ENCODE results near the gene KIF5A.
"Not testable (repeated sequence)": the region's sequence is repeated elsewhere in the genome, so short reads cannot be mapped to it uniquely, and the experiment has no call there.

KIF5A gene

GRCh38 chr12:57554897-57555296 is 5.1 kb downstream of the KIF5A start:
- DNase-seq (no peak), ATAC-seq (no peak)

- DNase-seq (no peak), ATAC-seq (no peak)
Observed at GRCh38 chr12:57558864-57559263, 9.0 kb downstream of the KIF5A start.

- ATAC-seq = no peak
- no peak for DNase-seq
Observed at GRCh38 chr12:57560516-57560915, 10.7 kb downstream of the KIF5A start.

- ATAC-seq, DNase-seq: not testable (repeated sequence)
Observed at GRCh38 chr12:57561117-57561516, 11.3 kb downstream of the KIF5A start.

DNA sequence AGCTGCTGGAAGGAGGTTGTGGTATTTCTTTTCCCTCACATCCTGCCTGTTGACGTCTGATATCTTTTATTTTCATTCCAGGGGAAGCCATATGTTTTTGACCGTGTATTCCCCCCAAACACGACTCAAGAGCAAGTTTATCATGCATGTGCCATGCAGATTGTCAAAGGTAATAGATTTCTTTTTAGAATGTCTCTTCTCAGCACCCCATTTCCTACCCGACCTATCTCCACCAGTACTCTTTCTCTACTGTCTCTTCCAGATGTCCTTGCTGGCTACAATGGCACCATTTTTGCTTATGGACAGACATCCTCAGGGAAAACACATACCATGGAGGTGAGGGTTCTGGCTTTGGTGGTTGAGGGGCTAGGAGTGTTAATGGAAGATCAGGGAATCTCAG is 13.5 kb downstream of the KIF5A start:
- ATAC-seq (no peak), DNase-seq (no peak)

DNA sequence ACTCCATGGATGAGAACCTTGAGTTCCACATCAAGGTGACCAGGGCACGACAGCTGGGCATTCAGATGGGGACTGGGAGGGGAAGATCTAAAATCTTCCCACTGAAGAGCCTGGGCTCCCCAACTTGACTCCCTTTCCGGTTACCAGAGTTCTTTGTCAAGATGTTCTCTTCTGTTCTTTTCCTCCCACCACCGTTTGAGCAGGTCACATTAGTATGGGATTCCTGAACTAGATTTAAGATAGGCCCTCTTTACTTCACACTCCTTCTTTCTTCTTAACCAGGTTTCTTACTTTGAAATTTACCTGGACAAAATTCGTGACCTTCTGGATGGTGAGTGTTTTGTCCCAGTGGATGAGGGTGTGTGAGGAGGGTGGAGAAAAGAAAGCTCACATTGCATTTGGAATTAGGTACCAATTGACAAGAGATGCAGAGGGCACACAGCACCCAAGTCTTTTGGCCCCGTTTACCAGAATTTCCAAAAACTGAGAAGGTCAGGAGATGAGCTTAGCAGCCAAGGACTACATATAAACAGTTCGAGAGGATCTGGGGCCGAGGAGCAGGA is 14.4 kb downstream of the KIF5A start:
- DNase-seq (no peak), ATAC-seq (no peak)

- DNase-seq (no peak), ATAC-seq (no peak)
Observed at GRCh38 chr12:57568838-57569237, 19.0 kb downstream of the KIF5A start.

DNA sequence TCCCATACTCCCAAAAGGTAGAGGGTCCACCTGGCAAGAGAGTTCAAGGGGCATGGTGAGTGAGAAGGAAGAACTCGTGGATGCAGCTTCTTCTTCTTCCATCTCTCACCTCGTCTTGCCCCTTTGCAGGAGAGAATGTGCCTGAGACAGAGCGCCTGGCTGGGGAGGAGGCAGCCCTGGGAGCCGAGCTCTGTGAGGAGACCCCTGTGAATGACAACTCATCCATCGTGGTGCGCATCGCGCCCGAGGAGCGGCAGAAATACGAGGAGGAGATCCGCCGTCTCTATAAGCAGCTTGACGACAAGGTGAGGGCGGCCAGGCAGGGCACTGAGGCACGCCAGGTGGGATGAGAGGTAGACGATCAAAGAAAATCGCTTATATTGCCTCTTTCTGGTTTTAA is 20.0 kb downstream of the KIF5A start:
- no peak for ATAC-seq
- DNase-seq = no peak

DNA sequence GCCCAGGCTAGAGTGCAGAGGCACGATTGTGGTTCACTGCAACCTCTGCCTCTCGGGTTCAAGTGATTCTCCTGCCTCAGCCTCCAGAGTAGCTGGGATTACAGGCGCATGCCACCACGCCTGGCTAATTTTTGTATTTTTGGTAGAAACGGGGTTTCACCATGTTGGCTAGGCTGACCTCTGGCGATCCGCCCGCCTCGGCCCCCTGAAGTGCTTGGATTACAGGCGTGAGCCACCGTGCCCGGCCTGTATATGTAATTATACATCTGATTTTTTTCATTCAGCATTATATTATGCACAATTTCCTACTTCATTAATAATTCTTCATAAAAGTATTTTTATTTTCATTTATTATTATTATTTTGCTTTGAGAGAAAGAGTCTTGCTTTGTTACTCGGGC is 20.6 kb downstream of the KIF5A start:
- not testable (repeated sequence) for DNase-seq, ATAC-seq

DNA sequence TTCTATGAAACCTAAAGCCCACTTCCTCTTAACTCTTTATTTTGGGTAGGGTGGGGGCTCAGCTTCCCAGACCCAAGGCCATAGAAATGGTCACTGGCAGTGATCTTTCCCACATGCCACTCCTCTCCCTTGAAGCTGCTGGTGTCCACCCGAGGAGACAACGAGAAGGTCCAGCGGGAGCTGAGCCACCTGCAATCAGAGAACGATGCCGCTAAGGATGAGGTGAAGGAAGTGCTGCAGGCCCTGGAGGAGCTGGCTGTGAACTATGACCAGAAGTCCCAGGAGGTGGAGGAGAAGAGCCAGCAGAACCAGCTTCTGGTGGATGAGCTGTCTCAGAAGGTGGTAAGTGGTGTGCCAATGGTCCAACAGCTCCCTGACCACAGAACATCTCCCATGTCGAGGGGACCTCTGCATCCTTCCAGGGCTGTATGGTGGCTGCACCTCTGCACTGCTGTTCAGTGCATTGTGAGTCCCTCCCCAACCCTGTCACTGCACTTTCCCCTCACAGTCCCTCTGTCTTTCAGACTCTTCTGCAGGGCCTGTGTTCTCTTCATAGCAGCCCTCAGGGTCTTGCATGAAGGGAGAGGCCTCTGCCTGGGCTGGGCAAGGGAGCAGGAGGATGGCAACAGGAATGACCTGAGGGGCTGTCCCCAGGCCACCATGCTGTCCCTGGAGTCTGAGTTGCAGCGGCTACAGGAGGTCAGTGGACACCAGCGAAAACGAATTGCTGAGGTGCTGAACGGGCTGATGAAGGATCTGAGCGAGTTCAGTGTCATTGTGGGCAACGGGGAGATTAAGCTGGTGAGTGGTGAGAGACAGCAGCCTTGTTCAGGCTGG is 22.3 kb downstream of the KIF5A start:
- ATAC-seq (no peak), DNase-seq (no peak)

DNA sequence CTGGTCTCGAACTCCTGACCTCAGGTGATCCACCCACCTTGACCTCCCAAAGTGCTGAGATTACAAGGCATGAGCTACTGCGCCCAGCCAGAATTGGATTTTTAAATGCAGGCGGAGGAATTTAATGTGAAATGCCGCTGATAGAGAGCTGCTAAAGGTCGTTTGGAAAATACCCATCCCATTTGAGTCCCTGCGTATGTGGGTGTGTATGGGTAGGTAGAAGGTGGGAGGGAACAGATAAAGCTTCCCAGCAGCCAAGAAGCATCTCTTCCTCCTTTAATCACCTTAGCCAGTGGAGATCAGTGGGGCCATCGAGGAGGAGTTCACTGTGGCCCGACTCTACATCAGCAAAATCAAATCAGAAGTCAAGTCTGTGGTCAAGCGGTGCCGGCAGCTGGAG is 25.0 kb downstream of the KIF5A start:
- no peak for DNase-seq
- no peak for ATAC-seq

DNA sequence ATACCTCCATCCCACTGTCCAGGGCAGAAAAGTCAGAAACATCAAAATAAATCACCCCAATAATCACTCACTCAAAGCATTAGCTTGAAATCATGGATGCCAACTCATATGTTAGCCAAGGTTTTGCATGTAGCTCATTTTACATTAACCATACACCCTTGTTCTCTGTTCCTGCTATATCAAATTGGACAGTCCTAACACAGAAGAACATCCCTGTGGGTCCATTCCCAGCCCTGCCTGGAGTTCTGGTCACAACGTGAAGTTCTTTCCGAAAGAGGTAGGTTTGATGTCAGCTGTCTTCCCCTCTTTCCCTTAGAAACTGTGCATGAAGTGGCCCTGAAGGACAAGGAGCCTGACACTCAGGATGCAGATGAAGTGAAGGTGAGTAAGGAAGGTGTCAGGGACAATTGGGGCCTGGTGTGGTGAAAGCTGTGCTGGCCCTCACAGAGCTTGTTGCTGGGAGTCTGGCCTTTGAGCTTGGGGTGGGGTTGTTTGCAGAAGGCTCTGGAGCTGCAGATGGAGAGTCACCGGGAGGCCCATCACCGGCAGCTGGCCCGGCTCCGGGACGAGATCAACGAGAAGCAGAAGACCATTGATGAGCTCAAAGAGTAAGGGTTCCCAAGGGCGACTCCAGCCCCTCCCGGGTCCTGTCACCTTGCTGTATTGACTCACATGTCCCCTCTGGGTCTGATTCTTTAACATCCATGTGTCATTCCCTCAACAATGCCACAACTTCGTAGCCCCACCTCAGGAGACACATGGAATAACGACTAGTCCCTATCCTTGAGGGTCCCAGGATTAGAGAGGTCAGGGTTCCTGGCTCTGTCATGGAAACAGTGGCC is 26.1 kb downstream of the KIF5A start:
- ATAC-seq = no peak
- DNase-seq = no peak

DNA sequence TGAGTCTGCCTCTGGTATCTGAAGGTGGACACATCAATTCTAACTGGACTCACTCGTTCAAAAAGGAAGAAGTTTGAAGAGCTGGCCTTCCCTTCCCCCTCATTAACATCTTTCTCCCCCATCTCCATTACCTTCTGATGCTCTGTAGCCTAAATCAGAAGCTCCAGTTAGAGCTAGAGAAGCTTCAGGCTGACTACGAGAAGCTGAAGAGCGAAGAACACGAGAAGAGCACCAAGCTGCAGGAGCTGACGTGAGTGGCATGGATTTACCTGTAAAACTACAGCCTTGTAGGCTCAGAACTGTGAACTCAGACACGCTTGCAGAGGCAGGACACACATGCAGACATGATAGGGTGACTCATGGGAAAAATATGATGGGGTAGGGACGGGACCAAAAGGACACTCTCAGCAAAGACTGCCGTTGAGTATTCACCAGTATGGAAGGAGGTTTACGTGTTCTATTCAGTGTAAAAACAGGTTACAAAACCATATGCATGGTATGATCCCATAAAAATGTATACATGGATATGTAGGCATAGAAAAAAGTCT is 26.8 kb downstream of the KIF5A start:
- ATAC-seq (no peak), DNase-seq (no peak)

DNA sequence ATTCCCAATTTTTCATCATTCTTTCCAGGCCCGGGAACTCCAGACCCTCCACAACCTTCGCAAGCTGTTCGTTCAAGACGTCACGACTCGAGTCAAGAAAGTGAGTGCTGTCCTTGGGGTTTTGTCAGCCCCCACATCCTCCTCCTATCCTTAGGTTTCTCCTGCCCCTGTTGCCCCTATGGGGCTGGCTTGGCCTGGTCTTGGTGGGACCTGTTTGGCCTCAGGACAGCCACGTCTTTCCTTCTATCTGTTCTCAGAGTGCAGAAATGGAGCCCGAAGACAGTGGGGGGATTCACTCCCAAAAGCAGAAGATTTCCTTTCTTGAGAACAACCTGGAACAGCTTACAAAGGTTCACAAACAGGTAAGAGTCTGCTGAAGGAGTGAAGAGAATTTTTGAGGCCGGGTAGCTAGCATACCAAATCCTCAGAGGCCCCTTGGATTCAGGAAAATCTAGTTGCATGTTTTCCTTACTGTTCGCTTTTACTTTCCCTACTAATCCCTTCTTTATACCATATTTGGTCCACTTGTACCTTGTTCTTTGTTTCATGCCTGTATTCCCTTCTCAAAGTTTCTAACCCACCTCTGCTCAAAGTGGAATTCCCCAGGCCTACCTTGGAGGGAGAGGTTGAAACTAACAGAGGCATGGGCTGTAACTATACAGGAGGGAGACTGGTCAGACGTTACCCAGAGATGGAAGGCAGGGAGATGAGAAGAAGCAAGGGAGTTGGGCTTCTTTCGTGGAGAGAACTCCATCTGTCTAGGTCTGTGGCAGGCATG is 28.3 kb downstream of the KIF5A start:
- no peak for ATAC-seq
- no peak for DNase-seq

GRCh38 chr12:57579011-57579410 is 29.2 kb downstream of the KIF5A start:
- DNase-seq (no peak), ATAC-seq (no peak)

DNA sequence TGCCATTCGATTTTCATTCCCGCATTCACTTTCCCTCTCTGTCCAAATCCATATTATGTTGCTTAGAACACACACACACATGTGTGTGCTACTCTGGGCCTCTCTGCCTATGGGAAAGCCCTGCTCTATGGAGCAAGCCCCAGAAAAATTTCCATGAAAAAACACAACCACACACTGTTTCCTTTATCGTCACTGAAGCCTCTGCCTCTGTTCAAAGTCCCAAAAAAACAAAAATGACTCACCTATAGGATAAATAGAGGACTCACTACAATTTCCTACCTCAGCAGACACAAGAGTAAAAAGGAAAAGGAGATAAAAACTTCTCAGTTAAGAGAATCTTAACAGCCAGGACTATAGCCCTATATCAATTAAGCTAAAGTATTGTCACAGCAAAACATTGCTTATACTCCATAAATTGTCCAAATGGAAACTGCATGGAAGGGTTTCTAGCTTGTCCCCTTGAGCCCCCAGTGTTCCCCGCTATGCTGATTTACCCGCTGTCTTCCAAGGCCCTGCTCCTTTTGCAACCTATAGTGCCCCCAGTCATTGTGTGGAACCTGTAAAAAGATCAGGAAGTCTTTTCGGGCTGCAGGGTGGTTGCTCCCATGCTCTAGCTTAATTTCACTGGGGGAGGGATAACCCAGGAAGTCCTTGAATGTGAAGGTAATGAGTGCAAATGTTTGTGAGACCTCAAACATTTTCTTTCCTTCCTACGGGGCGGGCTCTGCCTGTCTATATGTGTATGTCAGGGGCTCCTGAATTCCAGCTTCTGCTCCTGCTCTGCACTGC is 30.0 kb downstream of the KIF5A start:
- ATAC-seq = no peak
- no peak for DNase-seq

- no peak for ATAC-seq
- no peak for DNase-seq
Observed at GRCh38 chr12:57580466-57580795, 30.6 kb downstream of the KIF5A start.

DNA sequence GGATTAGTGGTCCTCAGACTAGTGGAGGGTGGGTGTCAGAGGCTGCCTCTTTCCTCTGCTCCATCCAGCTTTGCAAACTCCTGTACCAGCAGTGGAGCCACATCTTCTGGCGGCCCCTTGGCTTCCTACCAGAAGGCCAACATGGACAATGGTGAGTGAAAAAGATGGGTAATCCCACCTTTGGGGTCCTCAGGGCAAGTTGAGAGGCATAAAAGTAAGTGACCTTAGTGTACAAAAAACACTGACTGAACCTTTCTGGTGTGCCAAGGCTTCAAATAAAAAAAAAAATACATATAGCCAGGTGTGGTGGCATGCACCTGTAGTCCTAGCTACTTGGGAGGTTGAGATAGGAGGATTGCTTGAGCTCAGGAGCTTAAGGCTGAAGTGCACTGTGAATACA is 32.0 kb downstream of the KIF5A start:
- ATAC-seq = no peak

GRCh38 chr12:57582440-57582839 is 32.6 kb downstream of the KIF5A start:
- DNase-seq (no peak), ATAC-seq (no peak)

More for the DNA sequence above, 32.0 kb downstream of the KIF5A start:
- no peak for DNase-seq

DNA sequence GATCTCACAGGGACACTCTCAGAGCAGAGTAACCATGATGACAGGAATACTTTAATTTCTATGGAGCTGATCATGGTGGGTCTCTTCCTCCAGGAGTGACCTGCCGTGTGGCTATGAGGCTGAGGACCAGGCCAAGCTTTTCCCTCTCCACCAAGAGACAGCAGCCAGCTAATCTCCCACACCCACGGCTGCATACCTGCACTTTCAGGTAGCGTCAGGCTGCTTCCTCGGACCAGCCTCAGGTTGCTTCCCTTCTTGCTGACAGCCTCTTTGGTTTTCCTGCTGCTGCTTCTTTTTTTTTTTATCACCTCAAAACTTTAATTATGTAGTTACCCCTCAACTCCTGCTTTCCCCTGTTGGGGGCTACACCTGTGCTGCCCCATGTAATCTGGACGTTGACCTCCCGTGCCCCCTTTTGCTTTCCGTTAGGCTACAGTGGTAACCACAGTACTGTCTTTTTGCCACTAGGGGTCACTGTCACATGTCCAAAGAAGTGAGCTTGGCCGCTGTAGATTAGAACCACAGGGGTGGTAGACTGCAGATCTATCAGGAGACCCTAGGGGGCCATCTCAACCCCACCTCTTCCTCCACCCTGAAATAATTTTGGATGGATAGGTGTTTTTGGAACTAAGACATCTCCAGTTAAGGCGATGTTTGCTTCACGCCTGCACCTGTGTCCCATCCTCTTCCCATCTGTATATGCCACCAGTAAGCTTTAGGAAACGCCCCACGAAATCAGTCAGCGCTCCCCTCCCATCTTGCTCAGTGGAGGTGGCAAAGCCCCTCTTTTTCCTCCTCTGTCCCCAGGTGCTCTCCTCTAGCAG is 33.4 kb downstream of the KIF5A start:
- ATAC-seq = peak; percentile 98

More for the DNA sequence above, 33.4 kb downstream of the KIF5A start:
- peak; percentile 73 for DNase-seq

Measured in stimulated activated naive CD8-positive, alpha-beta T cell treated with anti-CD3 and anti-CD28 coated beads, Interleukin-15, Interleukin-2, amounts not matched to agents 100 U/mL and 50 U/mL, for 24 hours (primary cell).